ENCODE measurements around the gene MOB3B.

The MOB3B gene

DNA sequence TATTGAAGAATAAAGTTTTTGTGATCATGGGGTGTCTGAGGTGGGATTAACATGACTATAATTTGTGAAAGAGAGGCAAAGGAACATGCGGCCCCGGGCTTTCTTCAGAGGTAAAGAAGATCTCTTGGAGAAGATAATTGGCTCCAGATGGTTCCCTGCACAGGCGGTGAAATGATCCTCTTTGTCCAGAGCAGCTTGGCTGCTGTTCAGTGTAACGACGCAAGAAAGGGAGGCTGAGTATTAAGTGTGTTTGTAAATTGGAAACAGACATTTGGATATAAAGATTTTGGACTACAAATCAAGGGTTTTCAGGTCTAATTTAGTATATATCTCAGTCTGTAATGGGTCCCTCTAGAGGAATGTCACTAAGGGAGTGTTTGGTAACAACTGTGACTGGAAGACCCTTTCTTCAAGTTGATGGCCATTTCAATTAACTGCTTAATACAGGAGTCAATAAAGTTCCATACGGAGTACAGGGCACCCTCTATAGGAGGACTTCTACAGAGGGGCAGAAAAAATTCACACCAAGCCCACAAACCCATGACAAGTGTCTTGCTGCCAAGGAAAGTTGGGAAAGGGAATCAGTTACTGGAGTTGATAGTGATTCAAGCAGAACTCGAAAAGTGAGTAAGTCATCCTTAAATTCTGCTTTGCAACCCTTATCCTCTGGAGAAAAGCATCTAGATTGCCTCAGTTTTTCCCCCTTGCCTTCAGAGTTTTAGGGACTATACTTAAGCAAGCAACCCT lies 236.8 kb downstream of the MOB3B start:
- Histone ChIP-seq H3K4ac (ENCODE audit: low read depth, low read length) (no peak overlapping the region), H3K4me1 (ENCODE audit: control insufficient read depth in 1 of 2, insufficient read depth in 2 of 2, low read length in 2 of 2) (peaks cover 0 to 4% of the 10 kb centered on the region in 2 experiments), H4K12ac (ENCODE audit: low read depth, low read length) (no peak overlapping the region), H4K8ac (ENCODE audit: low read depth, low read length) (no peak overlapping the region), H2BK120ac (ENCODE audit: insufficient read depth, low read length, poor library complexity) (no peak overlapping the region), H3K79me1 (ENCODE audit: low read length) (no peaks in the 10 kb centered on the region), H3K27ac (ENCODE audit: low read depth, low read length) (no peak overlapping the region), H3K9me3 (ENCODE audit: insufficient read depth, low read depth, low read length) (no peaks in the 10 kb centered on the region), H3K36me3 (ENCODE audit: control insufficient read depth in 1 of 2, insufficient read depth in 2 of 2, low read length in 2 of 2) (no peaks in the 10 kb centered on the region), H2AK5ac (ENCODE audit: low read length) (no peak overlapping the region), H3K4me2 (ENCODE audit: low read length) (no peak overlapping the region), H3K14ac (ENCODE audit: low read length) (no peak overlapping the region), H3K18ac (ENCODE audit: low read length) (no peak overlapping the region), H3K4me3 (ENCODE audit: low read depth, low read length) (no peak overlapping the region), H2BK5ac (ENCODE audit: low read depth, low read length, poor library complexity) (no peak overlapping the region), H3K79me2 (ENCODE audit: control insufficient read depth, insufficient read depth, low read length, poor library complexity) (no peaks in the 10 kb centered on the region), H4K91ac (ENCODE audit: low read depth, low read length) (no peak overlapping the region), H2BK12ac (ENCODE audit: low read length) (no peak overlapping the region), H3K23ac (ENCODE audit: low read length) (no peak overlapping the region), H3K9ac (ENCODE audit: low read length) (no peak overlapping the region), H3K27me3 (ENCODE audit: insufficient read depth, low read length) (no peaks in the 10 kb centered on the region), H2AFZ (ENCODE audit: insufficient read depth, low read length, poor library complexity) (no peak overlapping the region)
- WGBS (ENCODE audit: extremely low coverage, insufficient coverage, insufficient read length) = no CpG with 5 or more reads among the region's 7 CpGs
- no peak for DNase-seq

DNA sequence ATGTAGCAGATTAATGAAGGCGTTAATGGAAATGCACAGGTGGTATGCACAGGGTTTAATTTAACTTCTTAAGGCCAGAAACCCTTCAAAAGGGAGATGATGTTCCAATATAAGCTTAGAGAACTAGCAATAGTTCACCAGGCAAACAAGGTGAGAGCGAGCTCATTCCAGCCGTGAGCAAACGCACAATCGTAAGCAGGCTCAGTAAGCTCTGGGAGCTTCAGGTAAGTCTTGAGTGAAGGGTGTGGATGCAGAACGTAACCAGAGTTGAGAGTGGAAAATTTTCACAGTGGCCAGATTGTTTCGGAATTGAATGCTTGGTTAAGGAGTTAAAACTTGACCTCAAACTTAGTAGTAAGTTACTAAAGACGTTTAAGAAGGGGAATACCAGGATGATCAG lies 238.3 kb downstream of the MOB3B start:
- no CpG with 5 or more reads among the region's 8 CpGs for WGBS (ENCODE audit: extremely low coverage, insufficient coverage, insufficient read length)
- H3K79me2 ChIP-seq (ENCODE audit: control insufficient read depth, insufficient read depth, low read length, poor library complexity) = no peaks in the 10 kb centered on the region
- no peak overlapping the region for H3K27ac ChIP-seq (ENCODE audit: low read depth, low read length)
- H3K18ac ChIP-seq (ENCODE audit: low read length) = no peak overlapping the region
- H3K4ac ChIP-seq (ENCODE audit: low read depth, low read length) = no peak overlapping the region
- H4K12ac ChIP-seq (ENCODE audit: low read depth, low read length) = no peak overlapping the region
- no peaks in the 10 kb centered on the region for H3K79me1 ChIP-seq (ENCODE audit: low read length)
- H2BK120ac ChIP-seq (ENCODE audit: insufficient read depth, low read length, poor library complexity) = no peak overlapping the region
- no peak overlapping the region for H3K23ac ChIP-seq (ENCODE audit: low read length)
- H3K4me3 ChIP-seq (ENCODE audit: low read depth, low read length) = no peak overlapping the region
- no peak overlapping the region for H3K4me2 ChIP-seq (ENCODE audit: low read length)
- H3K9ac ChIP-seq (ENCODE audit: low read length) = no peak overlapping the region
- no peak overlapping the region for H2AK5ac ChIP-seq (ENCODE audit: low read length)
- H2BK12ac ChIP-seq (ENCODE audit: low read length) = no peak overlapping the region
- H4K8ac ChIP-seq (ENCODE audit: low read depth, low read length) = no peak overlapping the region
- H3K9me3 ChIP-seq (ENCODE audit: insufficient read depth, low read depth, low read length) = no peaks in the 10 kb centered on the region
- no peaks in the 10 kb centered on the region for H3K4me1 ChIP-seq (ENCODE audit: control insufficient read depth in 1 of 2, insufficient read depth in 2 of 2, low read length in 2 of 2)
- H3K14ac ChIP-seq (ENCODE audit: low read length) = no peak overlapping the region
- DNase-seq = no peak
- H2AFZ ChIP-seq (ENCODE audit: insufficient read depth, low read length, poor library complexity) = no peak overlapping the region
- no peaks in the 10 kb centered on the region for H3K36me3 ChIP-seq (ENCODE audit: control insufficient read depth in 1 of 2, insufficient read depth in 2 of 2, low read length in 2 of 2)
- H3K27me3 ChIP-seq (ENCODE audit: insufficient read depth, low read length) = no peaks in the 10 kb centered on the region
- no peak overlapping the region for H4K91ac ChIP-seq (ENCODE audit: low read depth, low read length)
- H2BK5ac ChIP-seq (ENCODE audit: low read depth, low read length, poor library complexity) = no peak overlapping the region

DNA sequence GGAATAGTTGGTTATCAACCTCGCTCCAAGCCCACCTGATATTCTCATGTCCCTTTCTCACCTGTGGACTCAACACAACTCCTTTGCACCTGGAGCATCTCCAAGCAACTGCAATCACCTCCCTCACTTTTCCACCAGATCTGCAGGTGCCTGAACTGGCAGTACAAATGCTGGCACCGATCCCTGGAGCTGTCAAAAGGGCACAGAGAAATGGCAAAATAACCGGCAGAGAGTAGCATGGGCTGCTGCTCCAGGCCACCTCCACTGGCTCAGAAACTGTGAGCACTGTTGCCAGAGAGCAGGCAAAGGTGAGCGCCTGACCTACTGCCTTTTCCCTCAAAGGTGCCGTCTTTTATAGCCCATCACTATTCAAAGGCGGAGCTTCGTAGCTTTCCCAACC lies 247.3 kb downstream of the MOB3B start:
- DNase-seq = no peak
- H4K8ac ChIP-seq (ENCODE audit: low read depth, low read length) = no peak overlapping the region
- H3K4me3 ChIP-seq (ENCODE audit: low read depth, low read length) = no peak overlapping the region
- H2BK12ac ChIP-seq (ENCODE audit: low read length) = no peak overlapping the region
- no peak overlapping the region for H4K91ac ChIP-seq (ENCODE audit: low read depth, low read length)
- H2BK120ac ChIP-seq (ENCODE audit: insufficient read depth, low read length, poor library complexity) = no peak overlapping the region
- no peak overlapping the region for H2BK5ac ChIP-seq (ENCODE audit: low read depth, low read length, poor library complexity)
- H3K14ac ChIP-seq (ENCODE audit: low read length) = no peak overlapping the region
- no peaks in the 10 kb centered on the region for H3K27me3 ChIP-seq (ENCODE audit: insufficient read depth, low read length)
- WGBS (ENCODE audit: extremely low coverage, insufficient coverage, insufficient read length) = no CpG with 5 or more reads among the region's 7 CpGs
- H3K23ac ChIP-seq (ENCODE audit: low read length) = peak overlapping the region; percentile 33
- no peak overlapping the region for H2AFZ ChIP-seq (ENCODE audit: insufficient read depth, low read length, poor library complexity)
- H3K4me1 ChIP-seq (ENCODE audit: control insufficient read depth in 1 of 2, insufficient read depth in 2 of 2, low read length in 2 of 2) = no peaks in the 10 kb centered on the region
- H4K12ac ChIP-seq (ENCODE audit: low read depth, low read length) = no peak overlapping the region
- H3K4me2 ChIP-seq (ENCODE audit: low read length) = no peak overlapping the region
- H3K18ac ChIP-seq (ENCODE audit: low read length) = no peak overlapping the region
- H2AK5ac ChIP-seq (ENCODE audit: low read length) = no peak overlapping the region
- no peak overlapping the region for H3K4ac ChIP-seq (ENCODE audit: low read depth, low read length)
- no peaks in the 10 kb centered on the region for H3K79me1 ChIP-seq (ENCODE audit: low read length)
- H3K9me3 ChIP-seq (ENCODE audit: insufficient read depth, low read depth, low read length) = peaks cover 2% of the 10 kb centered on the region
- peak overlapping the region; percentile 20 for H3K9ac ChIP-seq (ENCODE audit: low read length)
- H3K27ac ChIP-seq (ENCODE audit: low read depth, low read length) = no peak overlapping the region
- H3K79me2 ChIP-seq (ENCODE audit: control insufficient read depth, insufficient read depth, low read length, poor library complexity) = no peaks in the 10 kb centered on the region
- H3K36me3 ChIP-seq (ENCODE audit: control insufficient read depth in 1 of 2, insufficient read depth in 2 of 2, low read length in 2 of 2) = no peaks in the 10 kb centered on the region

GRCh38 chr9:27280860-27281259 lies 248.8 kb downstream of the MOB3B start:
- peaks cover 2% of the 10 kb centered on the region for H3K9me3 ChIP-seq (ENCODE audit: insufficient read depth, low read depth, low read length)
- H3K4me3 ChIP-seq (ENCODE audit: low read depth, low read length) = no peak overlapping the region
- DNase-seq = no peak
- no peaks in the 10 kb centered on the region for H3K79me1 ChIP-seq (ENCODE audit: low read length)
- no peak overlapping the region for H3K4me2 ChIP-seq (ENCODE audit: low read length)
- H4K8ac ChIP-seq (ENCODE audit: low read depth, low read length) = no peak overlapping the region
- no peak overlapping the region for H2AFZ ChIP-seq (ENCODE audit: insufficient read depth, low read length, poor library complexity)
- H3K27me3 ChIP-seq (ENCODE audit: insufficient read depth, low read length) = no peaks in the 10 kb centered on the region
- WGBS (ENCODE audit: extremely low coverage, insufficient coverage, insufficient read length) = no CpG with 5 or more reads among the region's 5 CpGs
- H4K12ac ChIP-seq (ENCODE audit: low read depth, low read length) = no peak overlapping the region
- H3K36me3 ChIP-seq (ENCODE audit: control insufficient read depth in 1 of 2, insufficient read depth in 2 of 2, low read length in 2 of 2) = no peaks in the 10 kb centered on the region
- no peak overlapping the region for H2BK120ac ChIP-seq (ENCODE audit: insufficient read depth, low read length, poor library complexity)
- H3K18ac ChIP-seq (ENCODE audit: low read length) = no peak overlapping the region
- H3K23ac ChIP-seq (ENCODE audit: low read length) = no peak overlapping the region
- no peak overlapping the region for H2AK5ac ChIP-seq (ENCODE audit: low read length)
- no peak overlapping the region for H3K4ac ChIP-seq (ENCODE audit: low read depth, low read length)
- no peaks in the 10 kb centered on the region for H3K79me2 ChIP-seq (ENCODE audit: control insufficient read depth, insufficient read depth, low read length, poor library complexity)
- H2BK12ac ChIP-seq (ENCODE audit: low read length) = no peak overlapping the region
- no peak overlapping the region for H4K91ac ChIP-seq (ENCODE audit: low read depth, low read length)
- no peak overlapping the region for H2BK5ac ChIP-seq (ENCODE audit: low read depth, low read length, poor library complexity)
- no peak overlapping the region for H3K27ac ChIP-seq (ENCODE audit: low read depth, low read length)
- no peak overlapping the region for H3K9ac ChIP-seq (ENCODE audit: low read length)
- H3K14ac ChIP-seq (ENCODE audit: low read length) = no peak overlapping the region
- no peaks in the 10 kb centered on the region for H3K4me1 ChIP-seq (ENCODE audit: control insufficient read depth in 1 of 2, insufficient read depth in 2 of 2, low read length in 2 of 2)

Data from trophoblast cell (in vitro differentiated cells and primary cell).